ENCODE measurements around the gene PARM1. TPM values are rescaled to one million over a fixed set of nuclear protein-coding genes. Genes with fewer than 3 reads are reported as not detected.

PARM1 gene, protein sequence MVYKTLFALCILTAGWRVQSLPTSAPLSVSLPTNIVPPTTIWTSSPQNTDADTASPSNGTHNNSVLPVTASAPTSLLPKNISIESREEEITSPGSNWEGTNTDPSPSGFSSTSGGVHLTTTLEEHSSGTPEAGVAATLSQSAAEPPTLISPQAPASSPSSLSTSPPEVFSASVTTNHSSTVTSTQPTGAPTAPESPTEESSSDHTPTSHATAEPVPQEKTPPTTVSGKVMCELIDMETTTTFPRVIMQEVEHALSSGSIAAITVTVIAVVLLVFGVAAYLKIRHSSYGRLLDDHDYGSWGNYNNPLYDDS
- polyA plus RNA-seq (2012; rRNA removed): not detected in 2 replicates
- under 0.01 TPM in 1 of 2 replicates, not detected in the other for polyA plus RNA-seq (2012; cell fraction: cytosol; rRNA removed)
- polyA plus RNA-seq (2012; cell fraction: nucleus; rRNA removed): 0.02 TPM in 2 replicates

DNA sequence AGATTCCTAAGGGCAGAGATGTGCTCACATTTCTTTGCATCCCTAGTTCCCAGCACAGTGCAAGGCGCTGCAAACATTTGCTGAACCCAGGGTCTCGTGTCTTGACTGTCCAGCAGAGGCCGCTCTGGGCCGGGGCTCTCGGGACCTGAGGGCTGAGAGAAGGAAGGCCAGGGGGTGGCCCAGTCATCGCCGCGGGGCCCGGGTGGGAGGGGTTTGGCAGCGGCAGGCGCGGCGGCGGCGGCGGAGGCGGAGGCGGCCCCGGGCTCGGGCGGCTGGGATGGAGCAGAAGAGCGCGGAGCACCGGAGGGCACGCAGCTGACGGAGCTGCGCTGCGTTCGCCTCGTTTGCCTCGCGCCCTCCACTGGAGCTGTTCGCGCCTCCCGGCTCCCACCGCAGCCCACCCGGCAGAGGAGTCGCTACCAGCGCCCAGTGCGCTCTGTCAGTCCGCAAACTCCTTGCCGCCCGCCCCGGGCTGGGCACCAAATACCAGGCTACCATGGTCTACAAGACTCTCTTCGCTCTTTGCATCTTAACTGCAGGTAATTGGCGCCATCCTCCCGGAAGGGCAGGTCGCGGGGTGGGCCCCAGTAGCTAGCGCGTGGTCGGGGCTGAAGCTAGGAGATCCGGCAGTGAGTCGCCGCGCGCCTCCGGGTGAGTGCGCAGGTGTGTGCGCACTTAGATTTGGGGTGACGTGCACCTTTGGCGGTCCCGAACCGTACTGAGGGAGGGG is at the start of gene PARM1:
Gene PARM1, plus strand, starts transcription at position 285 of the 730 bp plus-strand sequence. Its CDS starts 212 bp downstream, at position 497.
- peak; percentile 58 for DNase-seq

More for the DNA sequence above, at the start of gene PARM1:
- H3K4me3 ChIP-seq (ENCODE audit: low read depth in 2 of 2, low read length in 1 of 2): peak within 1 kb of the TSS; percentile 24 to 42; a peak in 2 of 4 replicates
- H3K4me1 ChIP-seq (ENCODE audit: control insufficient read depth in 1 of 2, insufficient read depth in 2 of 2, low read depth in 1 of 2, low read length in 1 of 2): no peaks in the 10 kb centered on the region
- no peak within 1 kb of the TSS for H3K27ac ChIP-seq (ENCODE audit: low read depth in 2 of 2, low read length in 1 of 2)
- H3K36me3 ChIP-seq (replicated peaks in 1 of 2; ENCODE audit: control insufficient read depth in 1 of 2, insufficient read depth in 2 of 2, low read length in 1 of 2): no peaks in the 10 kb centered on the region
- TF ChIP-seq ZBTB33 (IDR thresholded peaks at IDR 0.05; ENCODE audit: borderline replicate concordance, low read depth) (no peak), NFIC (IDR thresholded peaks at IDR 0.05; ENCODE audit: borderline replicate concordance) (peak; percentile 13; the same call in 1 of the 2 replicates), SMC3 (IDR thresholded peaks at IDR 0.05; ENCODE audit: low read depth, low read length) (peak; percentile 15; the same call in 1 of the 2 replicates), RAD21 (IDR thresholded peaks at IDR 0.05; ENCODE audit: low read length) (peak; percentile 46), GATA2 (CRISPR knock-in tag; IDR thresholded peaks at IDR 0.05) (no peak), CTCF (IDR thresholded peaks at IDR 0.05) (peak; percentile 62)
- TF ChIP-seq, protein P1, sequence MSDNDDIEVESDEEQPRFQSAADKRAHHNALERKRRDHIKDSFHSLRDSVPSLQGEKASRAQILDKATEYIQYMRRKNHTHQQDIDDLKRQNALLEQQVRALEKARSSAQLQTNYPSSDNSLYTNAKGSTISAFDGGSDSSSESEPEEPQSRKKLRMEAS (IDR thresholded peaks at IDR 0.05; ENCODE audit: low read depth): peak; percentile 13; the same call in 1 of the 2 replicates
- no peaks in the 10 kb centered on the region for H3K9me3 ChIP-seq
- peak within 1 kb of the TSS; percentile 59; the same call in 1 of the 2 replicates for H2AFZ ChIP-seq (ENCODE audit: low read depth)
- ChIA-PET CTCF (interaction anchor here (0.5 to 1.7 kb wide), 4 partner anchors 11 to 1097 kb away, joined by 3 to 5 read pairs (median 3); no protein-coding TSS in a partner anchor), POLR2A (no interaction called here)
- peaks cover 32% of the 10 kb centered on the region for H3K27me3 ChIP-seq (ENCODE audit: insufficient read depth)
- peak within 1 kb of the TSS; percentile 73 for H3K4me2 ChIP-seq
- H3K9ac ChIP-seq: no peak within 1 kb of the TSS
- no peaks in the 10 kb centered on the region for H4K20me1 ChIP-seq (ENCODE audit: insufficient read depth)
- WGBS (ENCODE audit: low lambda C conversion rate): 6% methylated on average over 17 of the region's 64 CpGs
- no peaks in the 10 kb centered on the region for H3K79me2 ChIP-seq (ENCODE audit: insufficient read depth)
- H3K9me2 ChIP-seq: no peaks in the 10 kb centered on the region
- no peaks in the 10 kb centered on the region for H3F3A ChIP-seq (replicated peaks; ENCODE audit: insufficient read depth)
